Measurements from ENCODE around the gene SYVN1. TPM values are rescaled to one million over a fixed set of nuclear protein-coding genes. Genes with fewer than 3 reads are reported as not detected.

SYVN1 gene
- total RNA-seq, 2 donors from 2014 or later = 29.1 to 52.0 TPM

GRCh38 chr11:65157336-65157735 is 23.0 kb upstream of the SYVN1 start:
- H3K27ac ChIP-seq = no peak overlapping the region
- DNase-seq (ENCODE audit: low spot score) = no peak
- H3K9me3 ChIP-seq = no peaks in the 10 kb centered on the region

GRCh38 chr11:65156926-65157325 is 22.6 kb upstream of the SYVN1 start:
- Histone ChIP-seq H3K4me1 (no peaks in the 10 kb centered on the region), H3K4me3 (no peak overlapping the region), H3K36me3 (no peaks in the 10 kb centered on the region), H3K27me3 (no peaks in the 10 kb centered on the region), H3K27ac (no peak overlapping the region), H3K9me3 (no peaks in the 10 kb centered on the region)
- TF ChIP-seq CTCF (IDR thresholded peaks at IDR 0.05) = no peak
- DNase-seq (ENCODE audit: low spot score) = no peak

More at GRCh38 chr11:65157336-65157735, 23.0 kb upstream of the SYVN1 start:
- TF ChIP-seq CTCF (IDR thresholded peaks at IDR 0.05) = no peak
- no peaks in the 10 kb centered on the region for H3K36me3 ChIP-seq
- H3K27me3 ChIP-seq = no peaks in the 10 kb centered on the region
- H3K4me3 ChIP-seq = no peak overlapping the region
- H3K4me1 ChIP-seq = no peaks in the 10 kb centered on the region

- no peak for TF ChIP-seq CTCF (IDR thresholded peaks at IDR 0.05)
- no peak overlapping the region for H3K27ac ChIP-seq
- no peak for DNase-seq (ENCODE audit: low spot score)
- H3K4me3 ChIP-seq = no peak overlapping the region
- no peaks in the 10 kb centered on the region for H3K36me3 ChIP-seq
- H3K27me3 ChIP-seq = no peaks in the 10 kb centered on the region
- H3K9me3 ChIP-seq = no peaks in the 10 kb centered on the region
- H3K4me1 ChIP-seq = peaks cover 0 to 6% of the 10 kb centered on the region in 2 donors
Observed at GRCh38 chr11:65156256-65156655, 21.9 kb upstream of the SYVN1 start.

- H3K27me3 ChIP-seq = no peaks in the 10 kb centered on the region
- no peak for DNase-seq (ENCODE audit: low spot score)
- no peak for TF ChIP-seq CTCF (IDR thresholded peaks at IDR 0.05)
- no peak overlapping the region for H3K27ac ChIP-seq
- no peak overlapping the region for H3K4me3 ChIP-seq
- peaks cover 0 to 20% of the 10 kb centered on the region in 2 donors for H3K4me1 ChIP-seq
- no peaks in the 10 kb centered on the region for H3K36me3 ChIP-seq
- H3K9me3 ChIP-seq = no peaks in the 10 kb centered on the region
Observed at GRCh38 chr11:65152122-65152521, 17.8 kb upstream of the SYVN1 start.

GRCh38 chr11:65151331-65151899 is 17.1 kb upstream of the SYVN1 start:
- Histone ChIP-seq H3K4me3 (no peak overlapping the region), H3K27ac (peak overlapping the region; percentile 73 to 82), H3K36me3 (no peaks in the 10 kb centered on the region)

More at GRCh38 chr11:65151331-65151899, 17.1 kb upstream of the SYVN1 start:
- H3K27me3 ChIP-seq = no peaks in the 10 kb centered on the region
- H3K9me3 ChIP-seq = no peaks in the 10 kb centered on the region
- DNase-seq (ENCODE audit: low spot score) = no peak
- TF ChIP-seq CTCF (IDR thresholded peaks at IDR 0.05) = no peak
- peaks cover 0 to 20% of the 10 kb centered on the region in 2 donors for H3K4me1 ChIP-seq
